HCT116 (cell line): ENCODE data around the gene SLCO4A1. TPM values are rescaled to one million over a fixed set of nuclear protein-coding genes. Genes with fewer than 3 reads are reported as not detected.

Source experiments
- ATAC-seq: fragments of 200-7000 bp; cut with Tn5 transposase; 2 replicates; pipeline ENCODE4 v1.9.1; 2020; ENCODE audit warnings: mild to moderate bottlenecking, moderate library complexity
- BruUV-seq: library from RNA; stranded (reverse); fragments of 400-500 nt; replicated peaks from 2 replicates; lab custom pipeline; 2021; lab: Mats Ljungman, UMichigan
- CTCF ChIA-PET: fragments of 300-600 bp; sonication (Branson Sonifier 250); formaldehyde crosslinking; loops from one replicate; lab custom pipeline; 2021; ENCODE audit warnings: antibody characterized with exemption; lab: Charles Lee
- POLR2A ChIA-PET: fragments of 300-600, 350-600 bp; sonication (Branson Sonifier 250); formaldehyde crosslinking; loops from one replicate; lab custom pipeline; 2021; ENCODE audit warnings: antibody characterized with exemption; lab: Charles Lee
- RAD21 ChIA-PET, 2 experiments: fragments of 300-600 bp; sonication (Branson Sonifier 250); formaldehyde crosslinking; loops; one replicate each; lab custom pipeline; 2023; ENCODE audit warnings: low total read pairs in 2 of 2; ENCODE audit not compliant: uncharacterized antibody in 2 of 2, unreplicated experiment in 2 of 2, low non-redundant PET in 1 of 2; lab: Charles Lee
- DNase-seq: peaks from one replicate; pipeline ENCODE4 v3.0.0-alpha.2; 2010; ENCODE audit warnings: low read depth, low spot score
- H2AFZ ChIP-seq: fragments of 200-600 bp; shearing (Covaris generic), sonication (generic); 2 replicates; pipeline ENCODE4 v1.6.1; 2017; ENCODE audit warnings: low read depth, mixed run types, mixed read lengths, antibody characterized with exemption, low read length; ENCODE audit not compliant: poor library complexity, severe bottlenecking
- H3K27ac ChIP-seq: 2 replicates; pipeline ENCODE4 v1.5.1; 2012; ENCODE audit warnings: low read depth, low read length
- H3K27me3 ChIP-seq: fragments of 200-600 bp; sonication (generic); 2 replicates; pipeline ENCODE4 v1.6.1; 2016; ENCODE audit warnings: mixed run types, low read length, mixed read lengths; ENCODE audit not compliant: insufficient read depth
- H3K36me3 ChIP-seq, 2 experiments: fragments of 200-500 bp in 1 of 2; fragments of 200-600 bp in 1 of 2; sonication (Bioruptor generic) in 1 of 2; sonication (generic) in 1 of 2; 2 replicates each; pipeline versions ENCODE4 v1.5.1 to v1.6.1; 2014 to 2016; ENCODE audit warnings: low read length in 2 of 2, inconsistent platforms in 1 of 2, mixed read lengths in 1 of 2, mixed run types in 1 of 2; ENCODE audit not compliant: insufficient read depth in 2 of 2, control insufficient read depth in 1 of 2
- H3K4me1 ChIP-seq, 2 experiments: fragments of 200-600 bp in 1 of 2; sonication (generic) in 1 of 2; 2 replicates each; pipeline versions ENCODE4 v1.5.1 to v1.6.1; 2012 to 2017; ENCODE audit warnings: low read length in 2 of 2, inconsistent platforms in 1 of 2, mild to moderate bottlenecking in 1 of 2, mixed read lengths in 1 of 2, mixed run types in 1 of 2, moderate library complexity in 1 of 2; ENCODE audit not compliant: insufficient read depth in 2 of 2, control insufficient read depth in 1 of 2
- H3K4me2 ChIP-seq: fragments of 200-600 bp; sonication (generic); 2 replicates; pipeline ENCODE4 v1.6.1; 2017; ENCODE audit warnings: mixed run types, low read length, mixed read lengths
- H3K4me3 ChIP-seq, 2 experiments: fragments of 200-600 bp in 1 of 2; sonication (generic) in 1 of 2; replicated peaks in 1 of 2; 2 replicates each; pipeline ENCODE4 v1.5.1; 2011 to 2016; ENCODE audit warnings: low read length in 2 of 2, control low read depth in 1 of 2, low read depth in 1 of 2, mild to moderate bottlenecking in 1 of 2, mixed read lengths in 1 of 2, mixed run types in 1 of 2
- H3K79me2 ChIP-seq: fragments of 200-600 bp; sonication (generic); 2 replicates; pipeline ENCODE4 v1.6.1; 2017; ENCODE audit warnings: mild to moderate bottlenecking, mixed run types, low read length, moderate library complexity, mixed read lengths; ENCODE audit not compliant: insufficient read depth
- H3K9ac ChIP-seq: fragments of 200-600 bp; sonication (generic); 2 replicates; pipeline ENCODE4 v1.6.1; 2016; ENCODE audit warnings: low read length, mixed read lengths
- H3K9me2 ChIP-seq: fragments of 200-600 bp; sonication (generic), shearing (Covaris generic); 2 replicates; pipeline ENCODE4 v1.6.1; 2017; ENCODE audit warnings: mixed run types, mild to moderate bottlenecking, moderate library complexity; ENCODE audit not compliant: insufficient read depth
- H3K9me3 ChIP-seq, 2 experiments: fragments of 200-500 bp in 1 of 2; fragments of 200-600 bp in 1 of 2; sonication (Bioruptor generic) in 1 of 2; sonication (generic) in 1 of 2; 2 replicates each; pipeline ENCODE4 v1.6.1; 2014 to 2017; ENCODE audit warnings: low read length in 2 of 2, mixed read lengths in 2 of 2, inconsistent platforms in 1 of 2, low read depth in 1 of 2, mild to moderate bottlenecking in 1 of 2, mixed run types in 1 of 2, moderate library complexity in 1 of 2; ENCODE audit not compliant: control insufficient read depth in 1 of 2, insufficient read depth in 1 of 2
- H4K20me1 ChIP-seq: fragments of 200-600 bp; sonication (generic), shearing (Covaris generic); 2 replicates; pipeline ENCODE4 v1.6.1; 2017; ENCODE audit warnings: mixed run types, mild to moderate bottlenecking, moderate library complexity; ENCODE audit not compliant: insufficient read depth
- ATF3 ChIP-seq: IDR thresholded peaks from 2 replicates; pipeline ENCODE4 v1.6.1; 2012
- CEBPB ChIP-seq: IDR thresholded peaks from 2 replicates; pipeline ENCODE4 v1.6.1; 2012; ENCODE audit warnings: low read depth
- MAX ChIP-seq: IDR thresholded peaks from 2 replicates; pipeline ENCODE4 v1.6.1; 2012
- POLR2AphosphoS5 ChIP-seq: IDR thresholded peaks from 2 replicates; pipeline ENCODE4 v1.6.1; 2011; ENCODE audit warnings: mild to moderate bottlenecking, low read depth, low read length, moderate library complexity
- YY1 ChIP-seq: IDR thresholded peaks from 2 replicates; pipeline ENCODE4 v1.6.1; 2011; ENCODE audit warnings: low read length, low read depth, moderate library complexity, mild to moderate bottlenecking; ENCODE audit not compliant: insufficient replicate concordance; ENCODE audit errors: extremely low read depth
- intact Hi-C: fragments of 100-400 bp; cut with micrococcal nuclease; formaldehyde crosslinking; loops from 2 replicates; pipeline ENCODE4 v1.10.0; 2022
- total RNA-seq: library from RNA; stranded (reverse); gene quantifications from one replicate; pipeline ENCODE4 v1.2.1, GENCODE V29; 2021; ENCODE audit not compliant: unreplicated experiment
- TF ChIP-seq, protein P1 (sequence below), 3 experiments: fragments of 200-600 bp in 1 of 3; sonication (generic) in 1 of 3; IDR thresholded peaks in 2 of 3; conservative IDR thresholded peaks in 1 of 3; 2 replicates each; pipeline ENCODE4 v1.5.1; 2012 to 2017; ENCODE audit warnings: low read depth in 2 of 3, low read length in 2 of 3, antibody characterized with exemption in 1 of 3, borderline replicate concordance in 1 of 3, control low read depth in 1 of 3, mild to moderate bottlenecking in 1 of 3, mixed read lengths in 1 of 3, mixed run types in 1 of 3, moderate library complexity in 1 of 3; ENCODE audit not compliant: insufficient read depth in 1 of 3

Gene SLCO4A1
- total RNA-seq, 1 experiment from 2014 or later: 107 TPM

- intact Hi-C loops: loop anchor here (1.0 kb wide), 1 partner anchor 88 kb away; no protein-coding TSS in a partner anchor
- TF ChIP-seq ATF3 (no peak), YY1 (peak; percentile 43), CEBPB (no peak), POLR2AphosphoS5 (peak; percentile 38; the same call in 1 of the 2 replicates), MAX (no peak)
- TF ChIP-seq, protein P1, sequence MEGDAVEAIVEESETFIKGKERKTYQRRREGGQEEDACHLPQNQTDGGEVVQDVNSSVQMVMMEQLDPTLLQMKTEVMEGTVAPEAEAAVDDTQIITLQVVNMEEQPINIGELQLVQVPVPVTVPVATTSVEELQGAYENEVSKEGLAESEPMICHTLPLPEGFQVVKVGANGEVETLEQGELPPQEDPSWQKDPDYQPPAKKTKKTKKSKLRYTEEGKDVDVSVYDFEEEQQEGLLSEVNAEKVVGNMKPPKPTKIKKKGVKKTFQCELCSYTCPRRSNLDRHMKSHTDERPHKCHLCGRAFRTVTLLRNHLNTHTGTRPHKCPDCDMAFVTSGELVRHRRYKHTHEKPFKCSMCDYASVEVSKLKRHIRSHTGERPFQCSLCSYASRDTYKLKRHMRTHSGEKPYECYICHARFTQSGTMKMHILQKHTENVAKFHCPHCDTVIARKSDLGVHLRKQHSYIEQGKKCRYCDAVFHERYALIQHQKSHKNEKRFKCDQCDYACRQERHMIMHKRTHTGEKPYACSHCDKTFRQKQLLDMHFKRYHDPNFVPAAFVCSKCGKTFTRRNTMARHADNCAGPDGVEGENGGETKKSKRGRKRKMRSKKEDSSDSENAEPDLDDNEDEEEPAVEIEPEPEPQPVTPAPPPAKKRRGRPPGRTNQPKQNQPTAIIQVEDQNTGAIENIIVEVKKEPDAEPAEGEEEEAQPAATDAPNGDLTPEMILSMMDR (IDR thresholded peaks at IDR 0.05 in 2 of 3, conservative IDR thresholded peaks at IDR 0.05 in 1 of 3; ENCODE audit: borderline replicate concordance in 1 of 3, insufficient read depth in 1 of 3, low read depth in 2 of 3, low read length in 2 of 3): peak in 2 of 3 experiments; percentile 36 to 38; a peak in 3 of 6 replicates
- no peaks in the 10 kb centered on the region for H3K9me3 ChIP-seq
- H3K79me2 ChIP-seq: peaks cover 24% of the 10 kb centered on the region; the same call in 1 of the 2 replicates
- H4K20me1 ChIP-seq: no peaks in the 10 kb centered on the region
- no peaks in the 10 kb centered on the region for H3K36me3 ChIP-seq
- CTCF ChIA-PET: interaction anchor here (0.9 to 1.1 kb wide), 3 partner anchors 11 to 91 kb away, joined by 3 read pairs; no protein-coding TSS in a partner anchor
- no TSS peak for BruUV-seq
- H3K9me2 ChIP-seq: no peaks in the 10 kb centered on the region
- ATAC-seq (peak; percentile 48), DNase-seq (peak; percentile 76)
- no peaks in the 10 kb centered on the region for H3K27me3 ChIP-seq
- H3K4me1 ChIP-seq: peaks cover 52 to 70% of the 10 kb centered on the region in 2 experiments
- H2AFZ ChIP-seq: no peak overlapping the region
- peak overlapping the region; percentile 91 for H3K9ac ChIP-seq
- RAD21 ChIA-PET: no interaction called here
- peak overlapping the region; percentile 75 for H3K4me2 ChIP-seq
- POLR2A ChIA-PET: interaction anchor here (1.0 to 2.3 kb wide), 4 partner anchors 9 to 37 kb away, joined by 3 to 10 read pairs (median 6); no protein-coding TSS in a partner anchor
- peak overlapping the region; percentile 28 to 36 for H3K4me3 ChIP-seq
- peak overlapping the region; percentile 91 for H3K27ac ChIP-seq
Observed at GRCh38 chr20:62702895-62703852, 60.9 kb downstream of the SLCO4A1 start.
